Measurements from ENCODE around the gene C11orf24. TPM values are rescaled to one million over a fixed set of nuclear protein-coding genes. Genes with fewer than 3 reads are reported as not detected.

Gene C11orf24
- total and polyA plus RNA-seq, 9 of the 15 experiments (the other 6 are each of a cell fraction or from before 2014, with no cell fraction given): 2.0 to 65.2 (median 32.5) TPM

GRCh38 chr11:68214173-68215086 lies 57.3 kb downstream of the C11orf24 start (continued):
- TF ChIP-seq BCOR (IDR thresholded peaks at IDR 0.05): peak; percentile 61
- TF ChIP-seq, protein P1, sequence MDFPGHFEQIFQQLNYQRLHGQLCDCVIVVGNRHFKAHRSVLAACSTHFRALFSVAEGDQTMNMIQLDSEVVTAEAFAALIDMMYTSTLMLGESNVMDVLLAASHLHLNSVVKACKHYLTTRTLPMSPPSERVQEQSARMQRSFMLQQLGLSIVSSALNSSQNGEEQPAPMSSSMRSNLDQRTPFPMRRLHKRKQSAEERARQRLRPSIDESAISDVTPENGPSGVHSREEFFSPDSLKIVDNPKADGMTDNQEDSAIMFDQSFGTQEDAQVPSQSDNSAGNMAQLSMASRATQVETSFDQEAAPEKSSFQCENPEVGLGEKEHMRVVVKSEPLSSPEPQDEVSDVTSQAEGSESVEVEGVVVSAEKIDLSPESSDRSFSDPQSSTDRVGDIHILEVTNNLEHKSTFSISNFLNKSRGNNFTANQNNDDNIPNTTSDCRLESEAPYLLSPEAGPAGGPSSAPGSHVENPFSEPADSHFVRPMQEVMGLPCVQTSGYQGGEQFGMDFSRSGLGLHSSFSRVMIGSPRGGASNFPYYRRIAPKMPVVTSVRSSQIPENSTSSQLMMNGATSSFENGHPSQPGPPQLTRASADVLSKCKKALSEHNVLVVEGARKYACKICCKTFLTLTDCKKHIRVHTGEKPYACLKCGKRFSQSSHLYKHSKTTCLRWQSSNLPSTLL (IDR thresholded peaks at IDR 0.05): no peak
- no peak for TF ChIP-seq RBM14 (IDR thresholded peaks at IDR 0.05; ENCODE audit: borderline replicate concordance, insufficient read depth, low read depth, low read length)
- no peak for TF ChIP-seq MCM7 (IDR thresholded peaks at IDR 0.05)
- no peak for TF ChIP-seq POLR3G (IDR thresholded peaks at IDR 0.05; ENCODE audit: extremely low read depth, insufficient read length, insufficient replicate concordance)
- no peak for TF ChIP-seq RBM25 (IDR thresholded peaks at IDR 0.05; ENCODE audit: low read depth, low read length, severe bottlenecking)
- no peak for TF ChIP-seq DNMT1 (IDR thresholded peaks at IDR 0.05)
- peak; percentile 53; the same call in 1 of the 2 replicates for TF ChIP-seq ZBTB7A (IDR thresholded peaks at IDR 0.05; ENCODE audit: borderline replicate concordance, control insufficient read depth, low read depth, low read length)
